Pancreas (tissue), 10 donors: ENCODE data around the gene ASIC2. TPM values are rescaled to one million over a fixed set of nuclear protein-coding genes. Genes with fewer than 3 reads are reported as not detected.

Experiments
- ATAC-seq, 4 donors: fragments of 200-7000 bp; cut with Tn5 transposase; one replicate each; pipeline versions ENCODE4 v1.8.0 to v1.9.1; 2020; ENCODE audit warnings: mild to moderate bottlenecking in 4 of 4, moderate library complexity in 4 of 4
- DNase-seq, 6 donors: peaks; one replicate each; pipeline ENCODE4 v3.0.0-alpha.2; 2020
- FAIRE-seq: peaks from 2 replicates; lab custom pipeline; 2012; peaks lifted over from hg19 to GRCh38; lab: Jason Lieb, UNC
- H3K27ac ChIP-seq, 4 donors: fragments of 200-600 bp; sonication (generic); 1 replicate in 3 of 4; 2 replicates in 1 of 4; pipeline versions ENCODE4 v1.5.0 to v1.8.0; 2020
- H3K27me3 ChIP-seq, 4 donors: fragments of 200-600 bp; one replicate each; pipeline ENCODE4 v1.8.0; 2021
- H3K36me3 ChIP-seq, 3 donors: fragments of 200-600 bp; sonication (generic) in 1 of 3; one replicate each; pipeline versions ENCODE4 v1.5.0 to v1.8.0; 2020 to 2021
- H3K4me1 ChIP-seq, 3 donors: fragments of 200-600 bp; one replicate each; pipeline ENCODE4 v1.8.0; 2021
- H3K4me3 ChIP-seq, 4 donors: fragments of 200-600 bp; sonication (generic) in 2 of 4; one replicate each; pipeline versions ENCODE4 v1.5.0 to v1.8.0; 2020 to 2021
- H3K9me3 ChIP-seq, 4 donors: fragments of 200-600 bp; one replicate each; pipeline ENCODE4 v1.8.0; 2021
- CTCF ChIP-seq, 4 donors: fragments of 200-600 bp; sonication (generic) in 3 of 4; IDR thresholded peaks; one replicate each; pipeline versions ENCODE4 v1.5.0 to v1.8.0; 2021; ENCODE audit warnings: antibody characterized with exemption in 4 of 4
- WGBS, 2 donors: extraction: QIAGEN DNeasy Blood & Tissue Kit; methylation state at CpG; one replicate each; pipeline ENCODE4 v1.1.7; 2013; 5-methylcytosine and 5-hydroxymethylcytosine counted together
- intact Hi-C, 3 donors: fragments of 100-400 bp; cut with DNase I; formaldehyde crosslinking; loops; one replicate each; pipeline versions ENCODE4 v1.11.1 to v1.14.2; 2022
- polyA plus RNA-seq, 2 donors: library from polyadenylated mRNA; stranded (reverse); fragments of 200-250 nt; gene quantifications; one replicate each; pipeline ENCODE4 v1.2.3, GENCODE V29; 2013
- total RNA-seq, 6 donors: library from RNA; stranded (reverse); fragmentation: NEBNext Ultra II Directional in 4 of 6; extraction: Animal tissue kit (Norgen Biotek cat#: 25700) in 4 of 6; gene quantifications; one replicate each; pipeline versions ENCODE4 v1.2.1 to v1.2.4, GENCODE V29; 2021 to 2023
- donor health status: healthy with polysubstance abuse.
- donor health status: DM: no; HTN: no; CAD: no; lungs with moderate emphysema.
- donor health status: DM: no; HTN: no; CAD: no.
- donor health status: control.
- donor health status: control.
- donor health status: Bipolar disorder and iron deficiency.
- donor health status: DM: yes; HTN: yes; CAD: no.
- donor health status: DM: no; HTN: no; CAD: no.
- donor health status: DM: no; HTN: no; CAD: no.
- donor health status: DM: yes; HTN: yes; CAD: no.

The ASIC2 gene
- total and polyA plus RNA-seq, 8 donors, result 0.09 to 0.14 (median 0.09) TPM; not detected in 5

- FAIRE-seq (no peak), DNase-seq (no peak), ATAC-seq (no peak)
- Histone ChIP-seq H3K4me1 (no peaks in the 10 kb centered on the region), H3K27ac (no peak overlapping the region), H3K9me3 (no peaks in the 10 kb centered on the region), H3K27me3 (no peaks in the 10 kb centered on the region), H3K36me3 (no peaks in the 10 kb centered on the region), H3K4me3 (no peak overlapping the region)
- intact Hi-C loops, result no loop called here
- no peak for TF ChIP-seq CTCF (IDR thresholded peaks at IDR 0.05)
- WGBS, 2 donors, result 43 to 55% methylated on average over 3 of the region's 3 CpGs
Observed at GRCh38 chr17:33079201-33079600, 213.9 kb downstream of the ASIC2 start.

DNA sequence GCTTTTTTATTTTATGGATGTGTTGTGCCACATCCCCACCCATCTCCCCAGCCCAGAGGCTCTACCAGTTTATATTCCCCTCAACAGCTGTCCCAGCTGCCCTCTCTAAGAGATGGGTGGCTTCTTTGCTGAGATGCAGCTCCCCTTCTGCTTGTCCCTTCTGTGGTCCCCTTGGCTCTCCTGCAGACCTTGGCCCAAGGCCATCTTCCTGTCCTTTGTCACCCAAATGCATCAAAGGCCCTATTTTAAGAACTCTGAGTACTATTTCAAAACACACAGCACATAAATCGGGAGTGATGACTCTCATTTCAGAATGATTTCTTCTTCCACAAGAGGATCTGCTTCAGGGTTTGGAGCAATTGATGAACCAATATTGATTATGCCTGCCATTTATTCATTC, 216.1 kb downstream of the ASIC2 start:
- H3K27me3 ChIP-seq, result no peaks in the 10 kb centered on the region
- H3K36me3 ChIP-seq, result no peaks in the 10 kb centered on the region
- intact Hi-C loops, result no loop called here
- WGBS, 2 donors, result 55 to 71% methylated on average over 1 of the region's 1 CpG
- H3K4me3 ChIP-seq, result no peak overlapping the region
- no peaks in the 10 kb centered on the region for H3K9me3 ChIP-seq
- no peak overlapping the region for H3K27ac ChIP-seq
- no peak for TF ChIP-seq CTCF (IDR thresholded peaks at IDR 0.05)
- no peak for ATAC-seq
- no peak for DNase-seq
- no peak for FAIRE-seq
- H3K4me1 ChIP-seq, result no peaks in the 10 kb centered on the region

DNA sequence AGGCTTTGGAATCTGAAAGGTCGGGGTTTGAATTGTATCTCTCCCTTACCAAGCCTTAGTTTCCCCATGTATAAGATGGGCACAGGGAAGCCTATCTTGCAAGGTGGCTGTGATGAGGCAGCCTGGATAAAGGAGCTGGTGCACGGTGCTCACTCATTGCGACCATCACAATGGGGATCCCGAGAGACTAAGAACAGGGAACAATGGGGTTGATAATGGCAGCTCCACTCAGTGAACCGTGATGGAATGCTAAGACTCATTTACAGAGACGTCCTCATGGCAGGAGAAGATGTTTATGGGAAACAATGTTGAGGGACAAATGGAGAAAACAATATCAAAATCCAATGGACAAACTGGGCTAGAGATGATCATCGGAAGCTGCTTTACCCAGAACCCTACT, 219.7 kb downstream of the ASIC2 start:
- no peaks in the 10 kb centered on the region for H3K9me3 ChIP-seq
- ATAC-seq (no peak), FAIRE-seq (no peak), DNase-seq (no peak)
- H3K36me3 ChIP-seq, result no peaks in the 10 kb centered on the region
- H3K4me3 ChIP-seq, result no peak overlapping the region
- no peak for TF ChIP-seq CTCF (IDR thresholded peaks at IDR 0.05)
- no peaks in the 10 kb centered on the region for H3K4me1 ChIP-seq
- intact Hi-C loops, result no loop called here
- no peak overlapping the region for H3K27ac ChIP-seq
- H3K27me3 ChIP-seq, result peaks cover 0 to 6% (median 0%) of the 10 kb centered on the region in 4 donors
- WGBS, 2 donors, result 43 to 46% methylated on average over 7 of the region's 7 CpGs

GRCh38 chr17:33072421-33073161, 220.5 kb downstream of the ASIC2 start:
- Histone ChIP-seq H3K4me1 (no peaks in the 10 kb centered on the region), H3K27ac (no peak overlapping the region), H3K36me3 (no peaks in the 10 kb centered on the region), H3K4me3 (no peak overlapping the region), H3K9me3 (no peaks in the 10 kb centered on the region), H3K27me3 (peaks cover 0 to 6% (median 0%) of the 10 kb centered on the region in 4 donors)
- FAIRE-seq, result no peak
- intact Hi-C loops, result no loop called here
- 63 to 70% methylated on average over 12 of the region's 12 CpGs for WGBS, 2 donors
- TF ChIP-seq CTCF (IDR thresholded peaks at IDR 0.05), result no peak
- no peak for ATAC-seq
- no peak for DNase-seq

GRCh38 chr17:33071656-33072055, 221.4 kb downstream of the ASIC2 start:
- Histone ChIP-seq H3K4me3 (no peak overlapping the region), H3K4me1 (no peaks in the 10 kb centered on the region), H3K36me3 (no peaks in the 10 kb centered on the region), H3K9me3 (no peaks in the 10 kb centered on the region), H3K27me3 (peaks cover 0 to 6% (median 0%) of the 10 kb centered on the region in 4 donors), H3K27ac (no peak overlapping the region)
- intact Hi-C loops, result no loop called here
- FAIRE-seq (no peak), ATAC-seq (no peak), DNase-seq (no peak)
- TF ChIP-seq CTCF (IDR thresholded peaks at IDR 0.05), result no peak
